HG03103 (cell line): ENCODE results near the gene SGK1.

ENCODE experiments used
- ATAC-seq: cut with Tn5 transposase; IDR thresholded peaks from one replicate; pipeline ENCODE4 v1.9.1; 2021; ENCODE audit warnings: low read depth; ENCODE audit not compliant: unreplicated experiment

The SGK1 gene

DNA sequence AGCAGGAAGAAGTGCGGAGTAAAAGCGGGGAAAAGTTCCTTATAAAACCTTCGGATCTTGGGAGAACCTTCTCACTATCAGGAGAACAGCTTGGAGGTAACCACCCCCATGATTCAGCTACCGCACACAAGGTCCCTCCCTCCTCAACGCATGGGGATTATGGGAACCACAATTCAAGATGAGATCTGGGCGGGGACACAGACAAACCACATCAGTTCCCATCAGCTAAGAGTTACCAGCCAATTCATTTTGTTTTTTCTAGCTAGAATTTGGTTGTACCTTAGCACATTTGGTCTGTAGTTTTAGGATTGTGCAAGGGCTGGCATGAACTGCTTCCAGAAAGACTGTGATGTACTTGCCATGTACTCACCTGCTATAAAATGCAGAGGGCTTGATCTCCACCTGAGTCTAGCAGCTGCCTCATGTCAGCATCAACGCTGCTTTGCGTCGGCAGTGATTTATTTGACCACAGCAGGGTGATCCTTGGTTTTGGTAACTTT lies 170.8 kb downstream of the SGK1 start:
- ATAC-seq, result no peak

DNA sequence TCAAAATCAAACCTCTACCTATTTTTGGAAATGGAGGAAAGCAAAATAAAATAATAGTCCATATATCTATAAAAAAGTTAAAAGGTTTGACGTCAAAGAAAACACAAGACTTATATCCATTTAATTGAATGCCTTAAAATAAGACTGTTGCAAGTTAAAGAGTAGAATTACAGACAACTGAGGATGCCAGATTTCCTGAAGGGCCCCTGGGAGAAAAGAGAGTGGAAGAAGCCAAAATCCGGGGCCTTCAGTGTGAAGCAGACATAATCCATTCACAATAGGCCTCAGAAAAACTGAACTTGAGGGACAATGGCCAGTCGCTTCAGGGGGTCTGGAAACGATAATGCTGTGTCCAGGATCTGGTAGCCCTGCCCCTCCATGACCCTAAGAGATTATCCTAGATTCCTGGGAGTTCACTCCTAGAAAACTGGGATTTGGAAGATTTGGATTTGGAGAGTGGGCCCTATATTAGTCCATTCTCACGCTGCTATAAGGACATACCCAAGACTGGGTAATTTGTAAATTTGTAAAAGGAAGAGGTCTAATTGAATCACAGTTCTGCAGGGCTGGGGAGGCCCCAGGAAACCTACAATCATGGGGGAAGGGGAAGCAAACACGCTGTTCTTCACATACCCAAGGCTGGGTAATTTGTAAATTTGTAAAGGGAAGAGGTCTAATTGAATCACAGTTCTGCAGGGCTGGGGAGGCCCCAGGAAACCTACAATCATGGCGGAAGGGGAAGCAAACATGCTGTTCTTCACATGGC lies 171.5 kb downstream of the SGK1 start:
- no peak for ATAC-seq

DNA sequence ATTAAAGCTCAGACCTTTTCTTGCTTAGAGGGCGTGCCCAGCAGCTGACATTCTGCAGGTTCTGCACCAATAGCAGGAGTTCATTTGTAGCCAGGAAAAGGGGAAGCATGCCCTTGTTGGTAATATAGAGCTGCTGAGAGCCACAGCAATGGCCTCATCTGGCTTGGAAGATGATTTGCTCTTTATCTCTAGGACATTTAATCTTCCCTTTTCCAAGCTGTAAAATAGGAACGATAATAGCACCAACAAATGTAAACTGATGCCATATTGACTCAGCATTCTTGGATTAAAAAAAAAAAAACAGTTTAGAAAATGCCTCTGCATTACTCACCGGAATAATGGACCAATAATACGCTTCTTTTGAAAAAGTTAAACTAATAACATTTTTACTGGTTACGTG lies 172.1 kb downstream of the SGK1 start:
- no peak for ATAC-seq

DNA sequence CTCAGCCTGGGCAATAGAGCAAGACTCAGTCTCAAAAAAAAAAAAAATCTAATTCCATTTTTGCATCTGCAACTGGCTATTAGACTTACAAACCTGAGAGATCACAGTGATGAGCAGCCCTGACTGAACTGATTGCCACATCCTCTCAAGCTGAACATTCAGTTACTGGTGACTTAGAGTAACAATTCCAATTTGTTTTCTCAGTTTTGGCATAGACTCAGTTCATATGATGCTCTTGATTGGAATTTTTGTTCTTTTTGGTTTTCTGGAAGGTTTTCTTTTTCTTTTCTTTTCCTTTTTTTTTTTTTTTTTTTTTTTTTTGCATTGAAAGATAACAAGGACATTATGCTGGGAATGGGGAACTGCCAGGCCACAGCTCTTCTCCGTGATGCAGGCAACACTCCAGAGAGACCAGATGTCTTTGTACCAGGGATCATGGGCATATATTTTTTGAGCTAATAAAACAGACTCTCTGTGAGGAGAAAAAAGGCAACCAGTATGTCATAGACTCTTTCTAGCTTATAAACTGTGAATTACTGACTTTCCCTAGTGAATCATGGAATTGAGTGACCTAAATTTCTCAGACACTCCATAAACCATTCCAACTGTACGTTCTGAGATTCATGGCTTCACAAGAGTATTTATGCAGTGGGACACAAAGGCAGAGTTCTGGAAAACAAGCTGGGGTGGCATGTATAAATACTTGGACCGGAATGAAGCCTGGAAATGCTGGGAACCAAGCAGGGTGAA lies 179.5 kb downstream of the SGK1 start:
- ATAC-seq, result no peak

DNA sequence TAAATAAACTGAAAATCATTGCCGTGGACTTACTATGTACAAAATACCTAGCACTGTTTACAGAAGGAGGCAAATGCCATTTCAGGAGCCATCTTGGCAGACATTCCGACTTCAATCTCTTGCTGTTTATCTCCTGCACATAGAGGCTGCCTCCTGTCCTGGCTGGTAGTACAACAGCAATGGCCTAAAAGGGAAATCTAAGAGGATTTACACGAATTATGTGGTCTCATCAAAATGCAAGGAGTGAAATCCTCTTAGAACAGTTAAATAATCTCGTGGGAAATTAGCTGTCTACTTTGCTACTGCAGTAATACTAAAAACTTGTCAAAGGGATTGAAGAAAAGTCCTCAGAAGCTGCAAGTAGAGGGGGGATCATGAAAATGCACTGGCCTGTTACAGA lies 183.3 kb downstream of the SGK1 start:
- ATAC-seq, result no peak

DNA sequence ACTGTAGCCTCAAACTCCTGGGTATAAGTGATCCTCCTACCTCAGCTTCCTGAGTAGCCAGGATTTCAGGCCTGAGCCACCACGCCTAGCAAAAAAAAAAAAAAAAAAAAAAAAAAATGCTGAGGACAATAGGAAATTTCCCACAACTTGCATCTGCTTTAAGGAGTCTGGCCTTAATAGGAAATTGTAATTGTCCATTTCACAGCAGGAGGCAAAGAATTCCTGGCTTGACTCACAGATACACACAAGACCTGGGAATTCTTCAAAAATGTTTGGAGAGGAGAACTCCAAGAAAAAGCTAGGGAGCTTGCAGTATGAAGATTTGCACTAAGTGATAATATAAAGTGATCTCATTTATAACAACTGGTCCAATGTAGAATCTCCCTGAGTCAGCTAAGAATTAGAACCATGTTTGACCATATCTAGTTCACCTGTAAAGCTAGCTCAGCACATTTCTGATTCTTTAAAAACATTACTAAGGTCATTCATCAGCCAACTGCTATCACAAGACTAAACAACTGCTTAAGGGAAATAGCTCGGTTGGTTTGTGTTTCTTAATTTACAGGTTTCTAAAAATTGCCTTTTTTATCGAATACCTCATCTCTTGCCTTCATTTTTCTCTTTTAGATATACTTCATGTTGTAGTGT lies 185.3 kb downstream of the SGK1 start:
- no peak for ATAC-seq

DNA sequence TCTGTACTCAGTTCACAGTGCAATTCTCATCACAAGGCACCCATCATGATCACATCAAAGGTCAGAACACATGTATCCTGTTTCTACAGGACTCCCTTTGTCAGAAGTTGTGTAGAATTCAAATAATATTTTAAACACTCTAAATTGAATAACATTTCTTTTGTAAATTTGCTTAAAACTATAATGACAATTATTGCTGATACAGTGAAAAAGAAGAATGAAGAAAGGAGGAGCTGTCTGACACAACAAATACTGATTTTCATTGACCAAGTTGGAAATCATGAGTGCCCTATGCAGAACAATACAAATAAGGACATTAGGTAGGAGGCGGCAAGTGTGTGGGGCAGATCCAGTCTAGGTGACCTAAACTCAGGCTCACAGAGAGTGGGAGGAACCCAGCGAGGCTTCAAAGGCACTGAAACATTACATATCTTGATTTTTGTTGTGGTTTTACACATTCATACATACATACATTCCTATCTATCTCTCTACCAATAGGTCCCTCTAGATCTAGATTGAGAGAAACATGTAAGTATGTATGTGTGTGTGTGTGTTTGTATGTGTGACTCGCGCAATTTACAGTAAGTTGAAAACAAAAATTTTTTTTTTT lies 186.3 kb downstream of the SGK1 start:
- no peak for ATAC-seq

DNA sequence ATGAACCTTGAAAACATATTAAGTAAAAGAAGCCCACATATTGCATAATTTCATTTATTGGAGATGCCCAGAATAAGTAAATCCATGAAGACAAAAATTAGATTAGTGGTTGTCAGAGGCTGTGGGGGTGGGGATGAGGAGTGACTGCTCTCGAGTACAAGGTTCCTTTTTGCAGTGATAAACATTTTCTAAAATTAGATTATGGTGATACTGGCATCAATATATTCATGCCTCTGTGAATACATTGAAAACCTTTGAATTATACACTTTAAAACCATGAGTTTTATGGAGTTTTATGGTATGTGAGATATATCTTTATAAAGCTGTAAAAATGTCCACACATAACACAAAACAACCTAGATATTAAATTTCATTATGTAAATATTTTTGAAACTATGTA lies 189.8 kb downstream of the SGK1 start:
- ATAC-seq, result no peak

DNA sequence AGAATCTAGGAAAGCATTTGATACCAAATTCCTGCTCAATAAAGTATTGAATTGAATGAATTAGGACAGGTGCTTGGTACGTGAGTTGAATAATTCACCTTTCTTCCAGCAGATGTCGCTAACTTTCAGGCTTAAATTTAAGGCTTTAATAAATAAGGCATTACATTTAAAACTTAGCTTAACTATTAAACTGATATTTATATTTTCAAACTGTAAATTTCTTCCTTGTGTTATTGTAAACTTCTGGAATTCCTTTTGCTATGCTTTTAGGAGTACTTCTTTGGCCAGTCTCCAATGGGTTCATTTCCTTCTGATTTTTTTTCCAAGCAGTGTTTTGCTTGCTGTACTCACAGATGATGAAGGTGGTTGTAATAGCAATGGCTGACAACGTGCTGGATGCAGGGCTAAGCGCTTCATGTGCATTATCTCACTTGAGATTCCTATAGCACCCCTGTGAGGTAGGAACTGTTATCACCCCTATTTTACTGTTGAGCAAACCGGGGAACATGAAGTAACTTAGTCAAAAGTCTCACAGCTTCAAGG lies 194.2 kb downstream of the SGK1 start:
- peak; percentile 63 for ATAC-seq

DNA sequence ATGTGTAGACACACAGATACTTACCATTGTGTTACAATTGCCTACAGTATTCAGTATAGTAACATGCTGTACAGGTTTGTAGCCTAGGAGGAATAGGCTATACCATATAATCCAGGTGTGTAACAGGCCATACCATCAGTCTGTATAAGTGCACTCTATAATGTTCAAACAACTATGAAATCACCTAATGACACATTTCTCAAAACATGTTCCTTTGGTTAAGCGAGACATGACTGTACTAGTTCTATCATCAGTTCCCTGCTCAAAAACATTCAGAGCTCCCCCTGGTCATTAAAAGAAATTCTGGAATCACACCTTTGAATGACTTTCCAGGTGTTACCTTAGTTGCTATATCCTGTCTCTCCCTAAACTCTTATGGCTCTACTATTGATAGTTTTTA lies 195.1 kb downstream of the SGK1 start:
- ATAC-seq, result no peak

DNA sequence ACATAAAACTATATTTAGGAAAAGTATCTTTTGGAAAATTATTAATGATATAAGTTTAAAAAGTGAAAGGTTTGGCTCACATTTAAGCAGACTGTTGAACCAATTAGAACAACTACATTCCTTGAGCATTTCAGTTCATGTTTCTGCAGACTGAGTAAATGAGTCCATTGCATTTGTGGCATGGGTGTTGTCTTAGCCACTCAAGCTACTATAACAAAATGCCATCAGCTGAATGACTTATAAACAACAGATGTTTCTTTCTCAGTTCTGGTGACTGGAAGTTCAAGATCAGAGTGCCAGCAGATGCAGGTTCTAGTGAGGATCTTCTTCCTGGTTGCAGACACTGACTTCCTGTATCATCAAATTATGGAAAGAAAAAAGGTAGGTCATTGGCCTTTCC lies 198.4 kb downstream of the SGK1 start:
- ATAC-seq, result no peak
